LNCaP clone FGC (cell line): ENCODE measurements around the gene HIVEP2.

Source experiments
- DNase-seq: peaks from one replicate; pipeline ENCODE4 v3.0.0-alpha.2; 2011; ENCODE audit warnings: low read depth
- H3K4me3 ChIP-seq: 2 replicates; pipeline ENCODE4 v1.5.1; 2011; ENCODE audit warnings: mild to moderate bottlenecking, low read depth, low read length, control low read depth
- TF ChIP-seq, protein P1 (sequence below): IDR thresholded peaks from 2 replicates; pipeline ENCODE4 v1.5.1; 2012; ENCODE audit warnings: mild to moderate bottlenecking; ENCODE audit not compliant: control insufficient read depth, insufficient read depth; ENCODE audit errors: extremely low read depth

HIVEP2 gene

GRCh38 chr6:142925575-142926110 is 19.3 kb downstream of the HIVEP2 start:
- no peak for DNase-seq
- H3K4me3 ChIP-seq = no peak overlapping the region
- TF ChIP-seq, protein P1, sequence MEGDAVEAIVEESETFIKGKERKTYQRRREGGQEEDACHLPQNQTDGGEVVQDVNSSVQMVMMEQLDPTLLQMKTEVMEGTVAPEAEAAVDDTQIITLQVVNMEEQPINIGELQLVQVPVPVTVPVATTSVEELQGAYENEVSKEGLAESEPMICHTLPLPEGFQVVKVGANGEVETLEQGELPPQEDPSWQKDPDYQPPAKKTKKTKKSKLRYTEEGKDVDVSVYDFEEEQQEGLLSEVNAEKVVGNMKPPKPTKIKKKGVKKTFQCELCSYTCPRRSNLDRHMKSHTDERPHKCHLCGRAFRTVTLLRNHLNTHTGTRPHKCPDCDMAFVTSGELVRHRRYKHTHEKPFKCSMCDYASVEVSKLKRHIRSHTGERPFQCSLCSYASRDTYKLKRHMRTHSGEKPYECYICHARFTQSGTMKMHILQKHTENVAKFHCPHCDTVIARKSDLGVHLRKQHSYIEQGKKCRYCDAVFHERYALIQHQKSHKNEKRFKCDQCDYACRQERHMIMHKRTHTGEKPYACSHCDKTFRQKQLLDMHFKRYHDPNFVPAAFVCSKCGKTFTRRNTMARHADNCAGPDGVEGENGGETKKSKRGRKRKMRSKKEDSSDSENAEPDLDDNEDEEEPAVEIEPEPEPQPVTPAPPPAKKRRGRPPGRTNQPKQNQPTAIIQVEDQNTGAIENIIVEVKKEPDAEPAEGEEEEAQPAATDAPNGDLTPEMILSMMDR = no peak

DNA sequence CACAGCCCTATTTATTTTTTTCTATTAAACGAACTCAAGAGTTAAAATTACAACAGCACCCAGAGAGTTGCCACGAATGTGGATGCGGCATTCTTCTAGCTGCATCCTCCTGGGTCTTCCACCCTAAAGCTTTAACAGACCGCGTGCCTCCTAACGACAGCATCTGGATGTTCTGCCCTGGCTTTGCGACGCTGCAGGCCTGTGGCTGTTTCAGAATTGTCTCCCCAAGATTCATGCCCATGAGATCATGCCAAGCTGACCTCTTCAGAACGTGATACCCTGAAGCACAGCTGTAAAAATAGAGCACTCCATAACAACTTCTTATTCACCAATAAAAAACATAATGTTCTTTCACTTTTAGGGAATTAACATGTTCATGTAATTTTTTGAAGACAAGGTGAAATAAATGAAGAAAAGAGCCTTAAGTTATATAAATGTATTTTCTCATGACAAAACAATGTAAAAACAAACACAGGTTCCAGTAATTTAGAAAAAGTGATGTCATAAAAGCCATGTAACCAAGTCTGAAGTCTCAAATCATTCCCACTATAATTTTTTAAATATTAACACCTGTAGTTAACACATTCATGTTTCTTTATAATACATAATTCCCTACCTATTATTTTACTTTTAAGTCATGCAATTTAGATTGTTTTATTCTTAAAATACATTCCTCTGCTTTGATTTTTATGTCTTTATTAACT is 26.5 kb downstream of the HIVEP2 start:
- H3K4me3 ChIP-seq = no peak overlapping the region
- DNase-seq = no peak
- TF ChIP-seq, protein P1 = no peak

GRCh38 chr6:142916881-142917280 is 28.1 kb downstream of the HIVEP2 start:
- no peak for DNase-seq
- H3K4me3 ChIP-seq = no peak overlapping the region
- TF ChIP-seq, protein P1 = no peak

GRCh38 chr6:142914937-142915697 is 29.9 kb downstream of the HIVEP2 start:
- no peak for DNase-seq
- TF ChIP-seq, protein P1 = no peak
- no peak overlapping the region for H3K4me3 ChIP-seq

GRCh38 chr6:142914369-142914768 is 30.6 kb downstream of the HIVEP2 start:
- no peak overlapping the region for H3K4me3 ChIP-seq
- TF ChIP-seq, protein P1 = no peak
- DNase-seq = no peak

DNA sequence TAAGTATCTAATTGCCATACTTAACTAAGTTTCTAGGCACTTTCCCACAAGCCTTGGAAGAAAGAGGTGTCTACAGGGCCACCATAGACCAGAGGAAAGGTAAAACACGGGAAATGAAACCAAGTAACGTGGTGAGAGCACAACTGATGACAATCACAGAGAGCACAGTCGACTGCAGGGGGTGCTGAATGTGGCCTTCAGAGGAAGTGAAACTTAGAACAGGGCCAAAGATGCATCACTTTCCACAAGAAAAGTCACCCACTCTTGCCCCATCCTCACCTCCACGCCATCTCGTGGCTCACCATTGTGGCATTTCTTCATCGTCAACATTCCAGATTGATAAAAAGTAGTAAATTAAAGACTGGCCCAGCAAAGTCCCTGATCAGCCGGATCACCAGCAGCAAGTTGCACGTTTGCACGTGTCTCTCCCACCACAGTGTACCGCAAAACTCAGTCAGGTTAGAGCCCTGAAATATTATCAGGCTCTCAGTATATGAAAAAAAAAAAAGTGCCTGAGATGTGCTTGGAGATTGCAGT is 31.4 kb downstream of the HIVEP2 start:
- no peak overlapping the region for H3K4me3 ChIP-seq

More for the DNA sequence above, 31.4 kb downstream of the HIVEP2 start:
- TF ChIP-seq, protein P1 = no peak
- no peak for DNase-seq
